OCI-LY3 (cell line): Measurements from ENCODE around the gene BRCA1.
"Not testable (repeated sequence)": the region's sequence is repeated elsewhere in the genome, so short reads cannot be mapped to it uniquely, and the experiment has no call there.

Source experiments
- H2AFZ ChIP-seq: fragments of 200-600, 300-600 bp; shearing (Covaris generic); 2 replicates; pipeline ENCODE4 v1.6.0; 2014; ENCODE audit warnings: antibody characterized with exemption, low read depth, low read length
- H3K27ac ChIP-seq: fragments of 200-600, 300-600 bp; sonication (generic); 2 replicates; pipeline ENCODE4 v1.5.1; 2014; ENCODE audit warnings: mild to moderate bottlenecking, low read length, moderate library complexity, mixed read lengths
- H3K27me3 ChIP-seq: fragments of 200-600, 300-600 bp; sonication (generic); 2 replicates; pipeline ENCODE4 v1.6.1; 2014; ENCODE audit warnings: low read depth, low read length, mixed read lengths
- H3K36me3 ChIP-seq: fragments of 200-600, 300-600 bp; sonication (generic); replicated peaks from 2 replicates; pipeline ENCODE3; 2014; ENCODE audit warnings: low read depth, low read length, mixed read lengths
- H3K4me1 ChIP-seq: fragments of 300-600, 200-600 bp; sonication (generic); 2 replicates; pipeline ENCODE4 v1.6.1; 2014; ENCODE audit warnings: low read length, mixed read lengths
- H3K4me2 ChIP-seq: fragments of 200-600, 300-600 bp; sonication (generic); 2 replicates; pipeline ENCODE4 v1.6.1; 2014; ENCODE audit warnings: low read length, mixed read lengths
- H3K4me3 ChIP-seq: fragments of 300-600, 200-600 bp; sonication (generic); 2 replicates; pipeline ENCODE4 v1.5.1; 2014; ENCODE audit warnings: antibody characterized with exemption, mild to moderate bottlenecking, low read length, moderate library complexity
- H3K79me2 ChIP-seq: fragments of 300-600, 200-600 bp; shearing (Covaris generic); 2 replicates; pipeline ENCODE4 v1.6.1; 2014; ENCODE audit warnings: mild to moderate bottlenecking, low read length, mixed read lengths
- H3K9ac ChIP-seq: fragments of 300-600, 200-600 bp; shearing (Covaris generic); 2 replicates; pipeline ENCODE4 v1.6.0; 2014; ENCODE audit warnings: mild to moderate bottlenecking, low read length, moderate library complexity
- H3K9me3 ChIP-seq: fragments of 200-600, 300-600 bp; shearing (Covaris generic); 2 replicates; pipeline ENCODE4 v1.6.1; 2014; ENCODE audit warnings: low read length, mixed read lengths; ENCODE audit not compliant: insufficient read depth
- H4K20me1 ChIP-seq: fragments of 200-600, 300-600 bp; sonication (generic); 2 replicates; pipeline ENCODE4 v1.6.1; 2016; ENCODE audit warnings: low read length, mixed read lengths; ENCODE audit not compliant: insufficient read depth
- EZH2phosphoT487 ChIP-seq: fragments of 200-600 bp; shearing (Covaris generic); IDR thresholded peaks from 2 replicates; pipeline ENCODE4 v1.6.1; 2018; ENCODE audit warnings: antibody characterized with exemption, mixed run types, low read depth
- TF ChIP-seq, protein P1 (sequence below): fragments of 200-600, 300-600 bp; sonication (generic); IDR thresholded peaks from 2 replicates; pipeline ENCODE4 v1.5.1; 2014; ENCODE audit warnings: antibody characterized with exemption, low read length, low read depth

Gene BRCA1

DNA sequence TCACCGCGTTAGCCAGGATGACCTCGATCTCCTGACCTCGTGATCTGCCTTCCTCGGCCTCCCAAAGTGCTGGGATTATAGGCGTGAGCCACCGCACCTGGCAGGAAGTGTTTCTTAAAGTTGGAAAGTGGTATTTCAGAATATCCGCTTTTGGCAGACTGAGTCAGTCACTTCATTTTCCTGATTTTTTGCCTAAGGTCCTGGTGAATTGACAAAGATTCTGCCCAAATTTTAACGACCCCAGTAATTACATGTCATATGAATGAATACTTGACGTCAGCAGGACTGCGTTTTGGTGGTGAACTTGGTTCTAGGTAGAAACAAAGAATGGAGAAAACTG lies 4.5 kb upstream of the BRCA1 start:
- no peak overlapping the region for H3K27ac ChIP-seq
- TF ChIP-seq, protein P1, sequence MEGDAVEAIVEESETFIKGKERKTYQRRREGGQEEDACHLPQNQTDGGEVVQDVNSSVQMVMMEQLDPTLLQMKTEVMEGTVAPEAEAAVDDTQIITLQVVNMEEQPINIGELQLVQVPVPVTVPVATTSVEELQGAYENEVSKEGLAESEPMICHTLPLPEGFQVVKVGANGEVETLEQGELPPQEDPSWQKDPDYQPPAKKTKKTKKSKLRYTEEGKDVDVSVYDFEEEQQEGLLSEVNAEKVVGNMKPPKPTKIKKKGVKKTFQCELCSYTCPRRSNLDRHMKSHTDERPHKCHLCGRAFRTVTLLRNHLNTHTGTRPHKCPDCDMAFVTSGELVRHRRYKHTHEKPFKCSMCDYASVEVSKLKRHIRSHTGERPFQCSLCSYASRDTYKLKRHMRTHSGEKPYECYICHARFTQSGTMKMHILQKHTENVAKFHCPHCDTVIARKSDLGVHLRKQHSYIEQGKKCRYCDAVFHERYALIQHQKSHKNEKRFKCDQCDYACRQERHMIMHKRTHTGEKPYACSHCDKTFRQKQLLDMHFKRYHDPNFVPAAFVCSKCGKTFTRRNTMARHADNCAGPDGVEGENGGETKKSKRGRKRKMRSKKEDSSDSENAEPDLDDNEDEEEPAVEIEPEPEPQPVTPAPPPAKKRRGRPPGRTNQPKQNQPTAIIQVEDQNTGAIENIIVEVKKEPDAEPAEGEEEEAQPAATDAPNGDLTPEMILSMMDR = no peak
- TF ChIP-seq EZH2phosphoT487 = no peak
- no peak overlapping the region for H3K9ac ChIP-seq
- no peak overlapping the region for H2AFZ ChIP-seq
- no peaks in the 10 kb centered on the region for H3K36me3 ChIP-seq
- H4K20me1 ChIP-seq = no peaks in the 10 kb centered on the region
- no peak overlapping the region for H3K4me2 ChIP-seq
- H3K4me3 ChIP-seq = no peak overlapping the region
- H3K79me2 ChIP-seq = peaks cover 22% of the 10 kb centered on the region
- H3K27me3 ChIP-seq = no peaks in the 10 kb centered on the region
- H3K9me3 ChIP-seq = no peaks in the 10 kb centered on the region
- H3K4me1 ChIP-seq = peaks cover 11% of the 10 kb centered on the region

DNA sequence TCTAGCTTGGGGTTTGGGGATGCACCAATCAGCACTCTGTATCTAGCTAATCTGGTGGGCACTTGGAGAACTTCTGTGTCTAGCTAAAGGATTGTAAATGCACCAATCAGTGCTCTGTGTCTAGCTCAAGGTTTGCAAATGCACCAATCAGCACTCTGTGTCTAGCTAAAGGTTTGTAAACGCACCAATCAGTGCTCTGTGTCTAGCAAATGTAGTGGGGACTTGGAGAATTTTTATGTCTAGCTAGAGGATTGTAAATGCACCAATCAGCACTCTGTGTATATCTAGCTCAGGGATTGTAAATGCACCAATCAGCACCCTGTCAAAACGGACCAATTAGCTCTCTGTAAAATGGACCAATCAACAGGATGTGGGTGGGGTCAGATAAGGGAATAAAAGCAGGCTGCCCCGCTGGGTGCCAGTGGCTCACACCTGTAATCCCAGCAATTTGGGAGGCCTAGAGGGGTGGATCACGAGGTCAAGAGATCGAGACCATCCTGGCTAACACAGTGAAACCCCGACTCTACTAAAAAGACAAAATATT lies 2.2 kb upstream of the BRCA1 start:
- Histone ChIP-seq H3K79me2 (peaks cover 38% of the 10 kb centered on the region), H3K4me1 (peaks cover 10% of the 10 kb centered on the region)
- H2AFZ ChIP-seq, H3K9ac ChIP-seq, H4K20me1 ChIP-seq, H3K27ac ChIP-seq, H3K4me3 ChIP-seq, H3K9me3 ChIP-seq, H3K36me3 ChIP-seq, H3K4me2 ChIP-seq, H3K27me3 ChIP-seq: not testable (repeated sequence)

DNA sequence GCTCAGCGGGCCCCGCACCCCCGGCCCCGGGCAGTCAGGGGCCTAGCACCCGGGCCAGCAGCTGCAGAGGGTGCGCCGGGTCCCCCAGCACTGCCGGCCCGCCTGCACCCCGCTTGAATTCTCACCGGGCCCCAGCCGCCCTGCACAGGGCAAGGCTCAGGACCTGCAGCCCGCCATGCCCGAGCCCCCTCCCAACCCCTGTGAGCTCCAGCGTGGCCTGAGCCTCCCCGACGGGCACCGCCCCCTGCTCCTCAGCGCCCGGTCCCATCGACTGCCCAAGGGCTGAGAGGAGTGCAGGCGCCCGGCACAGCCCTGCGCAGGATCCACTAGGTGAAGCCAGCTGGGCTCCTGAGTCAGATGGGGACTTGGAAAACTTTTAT lies 1.7 kb upstream of the BRCA1 start:
- TF ChIP-seq, protein P1 = no peak
- no peak for TF ChIP-seq EZH2phosphoT487

DNA sequence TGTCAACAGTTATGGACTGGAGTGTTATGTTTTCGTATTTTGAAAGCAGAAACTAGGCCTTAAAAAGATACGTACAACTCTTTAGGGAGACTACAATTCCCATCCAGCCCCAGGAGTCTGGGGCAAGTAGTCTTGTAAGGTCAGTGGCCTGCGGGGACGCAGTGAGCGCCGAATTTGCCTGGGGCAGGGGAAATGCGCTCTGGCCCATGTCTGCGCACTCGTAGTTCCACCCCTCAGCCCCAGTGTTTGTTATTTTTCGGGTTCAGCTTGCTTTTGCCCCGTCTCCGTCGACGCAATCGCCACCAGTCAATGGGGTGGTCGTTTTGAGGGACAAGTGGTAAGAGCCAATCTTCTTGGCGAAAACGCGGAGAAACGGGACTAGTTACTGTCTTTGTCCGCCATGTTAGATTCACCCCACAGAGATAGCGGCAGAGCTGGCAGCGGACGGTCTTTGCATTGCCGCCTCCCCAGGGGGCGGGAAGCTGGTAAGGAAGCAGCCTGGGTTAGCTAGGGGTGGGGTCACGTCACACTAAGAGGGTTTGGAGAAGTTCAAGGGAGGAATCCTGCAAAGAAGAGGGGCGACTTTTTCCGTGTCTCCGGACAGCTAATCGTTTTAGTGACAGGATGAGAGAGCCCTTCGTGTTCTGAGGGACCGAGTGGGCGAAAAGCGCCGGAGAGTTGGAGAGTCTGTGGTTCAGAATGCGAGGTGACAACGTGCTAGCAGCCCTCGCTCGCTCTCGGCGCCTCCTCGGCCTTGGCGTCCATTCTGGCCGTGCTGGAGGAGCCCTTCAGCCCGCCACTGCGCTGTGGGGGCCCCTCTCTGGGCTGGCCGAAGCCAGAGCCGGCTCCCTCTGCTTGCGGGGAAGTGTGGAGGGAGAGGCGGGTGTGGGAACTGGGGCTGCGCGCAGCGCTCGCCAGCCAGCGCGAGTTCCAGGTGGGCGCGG lies 1.1 kb upstream of the BRCA1 start:
- Histone ChIP-seq H3K36me3 (no peaks in the 10 kb centered on the region), H4K20me1 (no peaks in the 10 kb centered on the region), H2AFZ (no peak overlapping the region), H3K79me2 (peaks cover 38% of the 10 kb centered on the region), H3K27me3 (no peaks in the 10 kb centered on the region), H3K9me3 (no peaks in the 10 kb centered on the region), H3K4me1 (peaks cover 10% of the 10 kb centered on the region), H3K4me2 (peak overlapping the region; percentile 86), H3K9ac (peak overlapping the region; percentile 75), H3K4me3 (peak overlapping the region; percentile 92), H3K27ac (peak overlapping the region; percentile 28)
- TF ChIP-seq, protein P1 = no peak
- no peak for TF ChIP-seq EZH2phosphoT487

More for the DNA sequence above, 1.7 kb upstream of the BRCA1 start:
- H3K27ac ChIP-seq = no peak overlapping the region
- H4K20me1 ChIP-seq = no peaks in the 10 kb centered on the region
- H3K4me3 ChIP-seq = no peak overlapping the region
- H3K79me2 ChIP-seq = peaks cover 38% of the 10 kb centered on the region
- H3K36me3 ChIP-seq = no peaks in the 10 kb centered on the region
- no peak overlapping the region for H3K4me2 ChIP-seq
- H3K9me3 ChIP-seq = no peaks in the 10 kb centered on the region
- no peak overlapping the region for H3K9ac ChIP-seq
- no peaks in the 10 kb centered on the region for H3K27me3 ChIP-seq
- H3K4me1 ChIP-seq = peaks cover 10% of the 10 kb centered on the region
- no peak overlapping the region for H2AFZ ChIP-seq
